Neutrophil (primary cell): Measurements from ENCODE around the gene C2CD4A.

Experiments
- H3K27ac ChIP-seq: fragments of 200-600 bp; sonication (generic); 2 replicates; pipeline ENCODE4 v1.5.1; 2016; ENCODE audit warnings: mild to moderate bottlenecking, moderate library complexity
- H3K27me3 ChIP-seq: fragments of 200-600 bp; sonication (generic); 2 replicates; pipeline ENCODE4 v1.6.0; 2016; ENCODE audit warnings: mild to moderate bottlenecking
- H3K36me3 ChIP-seq: fragments of 200-600 bp; sonication (generic); 2 replicates; pipeline ENCODE4 v1.5.1; 2017
- H3K4me1 ChIP-seq, 2 experiments: fragments of 200-600 bp in 1 of 2; sonication (generic) in 1 of 2; 1 replicate in 1 of 2; 2 replicates in 1 of 2; pipeline versions ENCODE4 v1.5.1 to v1.6.1; 2013 to 2016; ENCODE audit warnings: low read depth in 1 of 2, low read length in 1 of 2, mild to moderate bottlenecking in 1 of 2, moderate library complexity in 1 of 2; ENCODE audit not compliant: control insufficient read depth in 1 of 2, insufficient read depth in 1 of 2
- H3K4me3 ChIP-seq, 2 experiments: fragments of 200-600 bp in 1 of 2; sonication (generic) in 1 of 2; 1 replicate in 1 of 2; 2 replicates in 1 of 2; pipeline ENCODE4 v1.5.1; 2013 to 2016; ENCODE audit warnings: low read depth in 1 of 2, low read length in 1 of 2, mild to moderate bottlenecking in 1 of 2, moderate library complexity in 1 of 2
- H3K9me3 ChIP-seq: fragments of 200-600 bp; sonication (generic); 2 replicates; pipeline ENCODE4 v1.5.1; 2016
- CTCF ChIP-seq: fragments of 200-600 bp; sonication (generic); IDR thresholded peaks from 2 replicates; pipeline ENCODE4 v1.5.1; 2016; ENCODE audit warnings: antibody characterized with exemption

The C2CD4A gene

GRCh38 chr15:62107571-62108121, 40.9 kb downstream of the C2CD4A start:
- no peaks in the 10 kb centered on the region for H3K36me3 ChIP-seq

GRCh38 chr15:62108411-62108810, 41.6 kb downstream of the C2CD4A start:
- Histone ChIP-seq H3K4me1 (peaks cover 0 to 10% of the 10 kb centered on the region in 2 experiments), H3K4me3 (no peak overlapping the region), H3K9me3 (no peaks in the 10 kb centered on the region), H3K27me3 (no peaks in the 10 kb centered on the region), H3K27ac (no peak overlapping the region), H3K36me3 (no peaks in the 10 kb centered on the region)
- TF ChIP-seq CTCF: no peak

More at GRCh38 chr15:62107571-62108121, 40.9 kb downstream of the C2CD4A start:
- Histone ChIP-seq H3K4me1 (peaks cover 0 to 10% of the 10 kb centered on the region in 2 experiments), H3K27ac (no peak overlapping the region), H3K27me3 (no peaks in the 10 kb centered on the region), H3K9me3 (no peaks in the 10 kb centered on the region), H3K4me3 (no peak overlapping the region)
- no peak for TF ChIP-seq CTCF

GRCh38 chr15:62109437-62109836, 42.7 kb downstream of the C2CD4A start:
- peaks cover 0 to 10% of the 10 kb centered on the region in 2 experiments for H3K4me1 ChIP-seq
- H3K4me3 ChIP-seq: no peak overlapping the region
- H3K27me3 ChIP-seq: no peaks in the 10 kb centered on the region
- H3K9me3 ChIP-seq: no peaks in the 10 kb centered on the region
- no peak for TF ChIP-seq CTCF
- no peak overlapping the region for H3K27ac ChIP-seq
- H3K36me3 ChIP-seq: no peaks in the 10 kb centered on the region

- Histone ChIP-seq H3K9me3 (no peaks in the 10 kb centered on the region), H3K4me3 (no peak overlapping the region), H3K27ac (no peak overlapping the region), H3K36me3 (no peaks in the 10 kb centered on the region), H3K4me1 (peaks cover 0 to 10% of the 10 kb centered on the region in 2 experiments), H3K27me3 (no peaks in the 10 kb centered on the region)
- TF ChIP-seq CTCF: no peak
Measured at GRCh38 chr15:62109982-62110851, 43.4 kb downstream of the C2CD4A start.

GRCh38 chr15:62112081-62112480, 45.3 kb downstream of the C2CD4A start:
- Histone ChIP-seq H3K36me3 (no peaks in the 10 kb centered on the region), H3K4me1 (peaks cover 0 to 10% of the 10 kb centered on the region in 2 experiments), H3K4me3 (no peak overlapping the region), H3K9me3 (no peaks in the 10 kb centered on the region), H3K27me3 (no peaks in the 10 kb centered on the region), H3K27ac (no peak overlapping the region)
- no peak for TF ChIP-seq CTCF
